Measurements from ENCODE around the gene QKI.

GRCh38 chr6:163413345-163414116 is 987 bp upstream of the QKI start:
- no peak for TF ChIP-seq EZH2phosphoT487 (IDR thresholded peaks at IDR 0.05; ENCODE audit: low read depth, severe bottlenecking, unreplicated experiment)
- TF ChIP-seq CTCF (IDR thresholded peaks at IDR 0.05; ENCODE audit: poor library complexity), result no peak

Data from hepatocyte (in vitro differentiated cells).